CD14-positive monocyte (primary cell): Measurements from ENCODE around the gene TATDN2. TPM values are rescaled to one million over a fixed set of nuclear protein-coding genes. Genes with fewer than 3 reads are reported as not detected.
A peak's percentile ranks its signal among the peaks of the same experiment; 100 is the strongest.

ENCODE experiments used
- DNase-seq, 3 donors: peaks; one replicate each; pipeline ENCODE4 v3.0.0-alpha.2; 2011 to 2022
- H2AFZ ChIP-seq: 2 replicates; pipeline ENCODE4 v1.6.0; 2012; ENCODE audit warnings: mild to moderate bottlenecking, low read depth, low read length, inconsistent platforms; ENCODE audit not compliant: insufficient read depth, poor library complexity, severe bottlenecking
- H3K27ac ChIP-seq, 2 donors: 1 replicate in 1 of 2; 2 replicates in 1 of 2; pipeline ENCODE4 v1.5.1; 2012 to 2013; ENCODE audit warnings: low read length in 2 of 2, control low read depth in 1 of 2, inconsistent platforms in 1 of 2, low read depth in 1 of 2, mild to moderate bottlenecking in 1 of 2
- H3K27me3 ChIP-seq, 2 donors: one replicate each; pipeline versions ENCODE4 v1.6.0 to v1.6.1; 2011 to 2013; ENCODE audit warnings: low read length in 2 of 2; ENCODE audit not compliant: control insufficient read depth in 2 of 2, insufficient read depth in 2 of 2
- H3K36me3 ChIP-seq, 2 donors: replicated peaks in 1 of 2; 1 replicate in 1 of 2; 2 replicates in 1 of 2; pipeline versions ENCODE4 v1.5.1 to v1.6.1; 2012 to 2013; ENCODE audit warnings: low read length in 2 of 2, control low read depth in 1 of 2, inconsistent platforms in 1 of 2, mild to moderate bottlenecking in 1 of 2; ENCODE audit not compliant: insufficient read depth in 2 of 2, control insufficient read depth in 1 of 2
- H3K4me1 ChIP-seq, 2 donors: 1 replicate in 1 of 2; 2 replicates in 1 of 2; pipeline versions ENCODE4 v1.5.1 to v1.6.1; 2012 to 2013; ENCODE audit warnings: low read length in 2 of 2, control low read depth in 1 of 2, inconsistent platforms in 1 of 2, mild to moderate bottlenecking in 1 of 2, moderate library complexity in 1 of 2; ENCODE audit not compliant: insufficient read depth in 2 of 2, control insufficient read depth in 1 of 2
- H3K4me2 ChIP-seq: replicated peaks from 2 replicates; pipeline ENCODE3; 2012; ENCODE audit warnings: low read length, moderate library complexity, mild to moderate bottlenecking; ENCODE audit not compliant: poor library complexity, severe bottlenecking; ENCODE audit errors: extremely low read depth
- H3K4me3 ChIP-seq, 3 experiments: fragments of 200-600 bp in 1 of 3; sonication (generic) in 1 of 3; replicated peaks in 1 of 3; 1 replicate in 2 of 3; 2 replicates in 1 of 3; pipeline ENCODE4 v1.5.1; 2011 to 2013; ENCODE audit warnings: low read length in 3 of 3, mild to moderate bottlenecking in 3 of 3, control low read depth in 2 of 3, low read depth in 2 of 3, inconsistent platforms in 1 of 3, moderate library complexity in 1 of 3
- H3K79me2 ChIP-seq: 2 replicates; pipeline ENCODE4 v1.6.0; 2012; ENCODE audit warnings: mild to moderate bottlenecking, control low read depth, inconsistent platforms, low read length, moderate library complexity; ENCODE audit not compliant: insufficient read depth
- H3K9ac ChIP-seq: 2 replicates; pipeline ENCODE4 v1.6.0; 2017; ENCODE audit warnings: low read length, mild to moderate bottlenecking; ENCODE audit not compliant: insufficient read depth, poor library complexity, severe bottlenecking
- H3K9me3 ChIP-seq, 2 donors: replicated peaks in 1 of 2; 1 replicate in 1 of 2; 2 replicates in 1 of 2; pipeline versions ENCODE4 v1.5.1 to v1.6.1; 2012 to 2013; ENCODE audit warnings: low read length in 2 of 2, control low read depth in 1 of 2; ENCODE audit not compliant: control insufficient read depth in 1 of 2, insufficient read depth in 1 of 2
- H4K20me1 ChIP-seq: 2 replicates; pipeline ENCODE4 v1.6.0; 2012; ENCODE audit warnings: mild to moderate bottlenecking, low read length, control low read depth, moderate library complexity; ENCODE audit not compliant: insufficient read depth
- H3K27ac Mint-ChIP-seq, 7 donors: one replicate each; pipeline ENCODE4 v1.8.0; 2020; ENCODE audit warnings: mild to moderate bottlenecking in 7 of 7, mixed read lengths in 7 of 7, moderate library complexity in 6 of 7, inconsistent platforms in 2 of 7
- H3K27me3 Mint-ChIP-seq, 3 donors: one replicate each; pipeline ENCODE4 v1.8.0; 2021 to 2022; ENCODE audit warnings: low read depth in 3 of 3, mild to moderate bottlenecking in 3 of 3, mixed read lengths in 3 of 3, moderate library complexity in 3 of 3, inconsistent platforms in 1 of 3
- H3K36me3 Mint-ChIP-seq, 2 donors: one replicate each; pipeline ENCODE4 v1.8.0; 2020; ENCODE audit warnings: mixed read lengths in 2 of 2, inconsistent platforms in 1 of 2, mild to moderate bottlenecking in 1 of 2
- H3K4me1 Mint-ChIP-seq: one replicate; pipeline ENCODE4 v1.8.0; 2020; ENCODE audit warnings: mild to moderate bottlenecking, mixed read lengths
- H3K4me3 Mint-ChIP-seq, 2 donors: one replicate each; pipeline ENCODE4 v1.8.0; 2020; ENCODE audit warnings: mild to moderate bottlenecking in 2 of 2, mixed read lengths in 2 of 2, moderate library complexity in 1 of 2
- H3K9me3 Mint-ChIP-seq, 7 donors: one replicate each; pipeline ENCODE4 v1.8.0; 2020 to 2022; ENCODE audit warnings: mixed read lengths in 7 of 7, mild to moderate bottlenecking in 6 of 7, moderate library complexity in 6 of 7, inconsistent platforms in 2 of 7
- WGBS: methylation state at CpG from one replicate; pipeline ENCODE4 v1.1.5; 2013; ENCODE audit warnings: missing lambda C conversion rate; ENCODE audit not compliant: insufficient coverage; 5-methylcytosine and 5-hydroxymethylcytosine counted together
- intact Hi-C, 2 donors: fragments of 100-400 bp; cut with micrococcal nuclease; formaldehyde crosslinking; loops; one replicate each; pipeline versions ENCODE4 v1.15.0 to v1.15.1; 2023
- polyA plus RNA-seq, 3 donors: library from polyadenylated mRNA; depleted of rRNA in 1 of 3; unstranded in 2 of 3; stranded (reverse) in 1 of 3; fragments of 300-500 nt in 2 of 3; fragments of >200 nt in 1 of 3; fragmentation: Illumina TruSeq in 2 of 3; gene quantifications; 1 replicate in 2 of 3; 2 replicates in 1 of 3; pipeline ENCODE4 v1.2.3, GENCODE V29; 2012 to 2021
- TF ChIP-seq, protein P1 (sequence below): fragments of 200-600 bp; IDR thresholded peaks from one replicate; pipeline ENCODE4 v1.8.0; 2022; ENCODE audit warnings: antibody characterized with exemption, mild to moderate bottlenecking

TATDN2 gene
- polyA plus RNA-seq, 3 donors: 6.0 to 27.1 (median 6.0) TPM

DNA sequence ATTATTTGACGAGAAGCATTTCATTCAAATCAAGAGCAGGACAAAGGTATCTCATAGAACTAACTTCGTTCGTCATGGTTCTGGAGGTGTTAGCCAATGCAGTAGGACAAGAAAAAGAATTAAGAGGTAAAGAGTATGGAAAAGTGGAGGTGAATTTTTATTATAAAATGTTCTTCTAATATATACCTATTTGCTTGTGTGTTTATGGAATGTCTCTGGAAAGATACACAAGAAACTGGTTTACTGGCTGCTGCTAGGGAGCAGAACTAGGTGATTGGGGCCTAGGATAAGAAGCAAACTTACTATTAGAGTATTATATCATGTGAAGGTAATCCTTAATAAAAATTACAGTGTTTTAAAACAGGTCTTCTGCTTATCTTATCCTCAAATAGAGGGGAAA lies 30.9 kb upstream of the TATDN2 start:
- Histone ChIP-seq H3K27me3 (no peaks in the 10 kb centered on the region), H3K36me3 (peaks cover 0 to 6% of the 10 kb centered on the region in 2 donors), H3K9ac (no peak overlapping the region), H3K27ac (no peak overlapping the region), H3K9me3 (peaks cover 0 to 5% of the 10 kb centered on the region in 2 donors), H3K4me1 (peaks cover 7 to 15% of the 10 kb centered on the region in 2 donors), H3K79me2 (no peaks in the 10 kb centered on the region), H3K4me3 (no peak overlapping the region), H3K4me2 (no peak overlapping the region), H4K20me1 (no peaks in the 10 kb centered on the region), H2AFZ (no peak overlapping the region)
- no peak overlapping the region for H3K27ac Mint-ChIP-seq
- peaks cover 23% of the 10 kb centered on the region for H3K4me1 Mint-ChIP-seq
- TF ChIP-seq, protein P1, sequence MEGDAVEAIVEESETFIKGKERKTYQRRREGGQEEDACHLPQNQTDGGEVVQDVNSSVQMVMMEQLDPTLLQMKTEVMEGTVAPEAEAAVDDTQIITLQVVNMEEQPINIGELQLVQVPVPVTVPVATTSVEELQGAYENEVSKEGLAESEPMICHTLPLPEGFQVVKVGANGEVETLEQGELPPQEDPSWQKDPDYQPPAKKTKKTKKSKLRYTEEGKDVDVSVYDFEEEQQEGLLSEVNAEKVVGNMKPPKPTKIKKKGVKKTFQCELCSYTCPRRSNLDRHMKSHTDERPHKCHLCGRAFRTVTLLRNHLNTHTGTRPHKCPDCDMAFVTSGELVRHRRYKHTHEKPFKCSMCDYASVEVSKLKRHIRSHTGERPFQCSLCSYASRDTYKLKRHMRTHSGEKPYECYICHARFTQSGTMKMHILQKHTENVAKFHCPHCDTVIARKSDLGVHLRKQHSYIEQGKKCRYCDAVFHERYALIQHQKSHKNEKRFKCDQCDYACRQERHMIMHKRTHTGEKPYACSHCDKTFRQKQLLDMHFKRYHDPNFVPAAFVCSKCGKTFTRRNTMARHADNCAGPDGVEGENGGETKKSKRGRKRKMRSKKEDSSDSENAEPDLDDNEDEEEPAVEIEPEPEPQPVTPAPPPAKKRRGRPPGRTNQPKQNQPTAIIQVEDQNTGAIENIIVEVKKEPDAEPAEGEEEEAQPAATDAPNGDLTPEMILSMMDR: no peak
- peaks cover 31 to 39% of the 10 kb centered on the region in 2 donors for H3K36me3 Mint-ChIP-seq
- intact Hi-C loops: no loop called here
- no peak overlapping the region for H3K4me3 Mint-ChIP-seq
- no CpG with 5 or more reads among the region's 3 CpGs for WGBS
- H3K9me3 Mint-ChIP-seq: peaks cover 1 to 11% (median 8%) of the 10 kb centered on the region in 7 donors
- peaks cover 0 to 2% (median 0%) of the 10 kb centered on the region in 3 donors for H3K27me3 Mint-ChIP-seq
- no peak for DNase-seq

- peaks cover 42 to 46% of the 10 kb centered on the region in 2 donors for H3K36me3 Mint-ChIP-seq
- no peak overlapping the region for H3K4me3 Mint-ChIP-seq
- no peak overlapping the region for H2AFZ ChIP-seq
- H3K27ac ChIP-seq: no peak overlapping the region
- H3K9me3 Mint-ChIP-seq: peaks cover 1 to 11% (median 8%) of the 10 kb centered on the region in 7 donors
- peaks cover 0 to 5% of the 10 kb centered on the region in 2 donors for H3K9me3 ChIP-seq
- H3K27me3 Mint-ChIP-seq: peaks cover 0 to 2% (median 0%) of the 10 kb centered on the region in 3 donors
- TF ChIP-seq, protein P1: no peak
- no peaks in the 10 kb centered on the region for H4K20me1 ChIP-seq
- no peak overlapping the region for H3K4me3 ChIP-seq
- 91% methylated on average over 6 of the region's 9 CpGs for WGBS
- H3K4me2 ChIP-seq: no peak overlapping the region
- H3K36me3 ChIP-seq: peaks cover 0 to 11% of the 10 kb centered on the region in 2 donors
- H3K9ac ChIP-seq: no peak overlapping the region
- DNase-seq: no peak
- H3K79me2 ChIP-seq: no peaks in the 10 kb centered on the region
- peak overlapping the region in 4 of 7 donors; percentile 21 to 68 (median 43) for H3K27ac Mint-ChIP-seq
- intact Hi-C loops: loop anchor here in 1 of 2 donors (5.0 kb wide), 1 partner anchor 42 kb away; no protein-coding TSS in a partner anchor
- peaks cover 39% of the 10 kb centered on the region for H3K4me1 Mint-ChIP-seq
- no peaks in the 10 kb centered on the region for H3K27me3 ChIP-seq
- peaks cover 17 to 22% of the 10 kb centered on the region in 2 donors for H3K4me1 ChIP-seq
Measured at GRCh38 chr3:10219737-10220136, 28.5 kb upstream of the TATDN2 start.
